Cardiac fibroblast (primary cell): ENCODE results near the gene TRIML1.

Experiments used
- DNase-seq, 2 donors: peaks; one replicate each; pipeline versions ENCODE4 v3.0.0 to v3.0.0-alpha.2; 2010; ENCODE audit warnings: low read depth in 2 of 2
- H3K4me3 ChIP-seq, 2 donors: replicated peaks in 1 of 2; 1 replicate in 1 of 2; 2 replicates in 1 of 2; pipeline ENCODE4 v1.5.1; 2011; ENCODE audit warnings: low read depth in 2 of 2, low read length in 2 of 2, mild to moderate bottlenecking in 2 of 2, moderate library complexity in 1 of 2
- CTCF ChIP-seq: IDR thresholded peaks from one replicate; pipeline ENCODE4 v1.5.1; 2011; ENCODE audit warnings: low read depth, mild to moderate bottlenecking, low read length, inconsistent platforms

Gene TRIML1

GRCh38 chr4:188187106-188187505 lies 47.9 kb downstream of the TRIML1 start:
- no peak for TF ChIP-seq CTCF
- no peak overlapping the region for H3K4me3 ChIP-seq
- DNase-seq = no peak

GRCh38 chr4:188190461-188190860 lies 51.2 kb downstream of the TRIML1 start:
- no peak for TF ChIP-seq CTCF
- no peak overlapping the region for H3K4me3 ChIP-seq
- DNase-seq = peak in 1 of 2 donors; percentile 13

- H3K4me3 ChIP-seq = no peak overlapping the region
- no peak for DNase-seq
- no peak for TF ChIP-seq CTCF
Measured at GRCh38 chr4:188194421-188194820, 55.2 kb downstream of the TRIML1 start.

- no peak for TF ChIP-seq CTCF
- no peak for DNase-seq
- no peak overlapping the region for H3K4me3 ChIP-seq
Measured at GRCh38 chr4:188195389-188195985, 56.2 kb downstream of the TRIML1 start.

GRCh38 chr4:188196134-188196735 lies 57.0 kb downstream of the TRIML1 start:
- DNase-seq = no peak

More at GRCh38 chr4:188196134-188196735, 57.0 kb downstream of the TRIML1 start:
- H3K4me3 ChIP-seq = no peak overlapping the region
- no peak for TF ChIP-seq CTCF
